ENCODE results near the gene ZNF689. TPM values are rescaled to one million over a fixed set of nuclear protein-coding genes. Genes with fewer than 3 reads are reported as not detected.

Gene ZNF689
- total RNA-seq, 1 donor from 2014 or later: 4.8 TPM

- DNase-seq (no peak), ATAC-seq (no peak)
- intact Hi-C loops (cut with micrococcal nuclease): no loop called here
Measured at GRCh38 chr16:30552956-30553355, 57.2 kb downstream of the ZNF689 start.

Other genes with a start within 250 kb of the ZNF689 start
- 26.4 TPM for gene TBC1D10B, start 239.9 kb downstream of the ZNF689 start, total RNA-seq
- gene MYL11, start 235.6 kb downstream of the ZNF689 start, total RNA-seq: not detected
- 2.5 TPM for gene SEPTIN1, start 227.8 kb downstream of the ZNF689 start, total RNA-seq
- 5.2 TPM for gene ZNF48, start 215.0 kb downstream of the ZNF689 start, total RNA-seq
- 6.1 TPM for gene ZNF771, start 202.8 kb downstream of the ZNF689 start, total RNA-seq
- gene DCTPP1, start 180.4 kb downstream of the ZNF689 start, total RNA-seq: 37.5 TPM
- 30.6 TPM for gene SEPHS2, start 164.5 kb downstream of the ZNF689 start, total RNA-seq
- gene ITGAL, start 137.6 kb downstream of the ZNF689 start, total RNA-seq: 3.3 TPM
- gene ZNF768, start 83.8 kb downstream of the ZNF689 start, total RNA-seq: 75.4 TPM
- 9.0 TPM for gene ZNF747, start 75.5 kb downstream of the ZNF689 start, total RNA-seq
- 9.1 TPM for gene ZNF764, start 52.0 kb downstream of the ZNF689 start, total RNA-seq
- gene ZNF688, start 38.7 kb downstream of the ZNF689 start, total RNA-seq: 10.0 TPM
- gene ZNF785, start 24.7 kb downstream of the ZNF689 start, total RNA-seq: 7.3 TPM
- 22.0 TPM for gene PRR14, start 40.6 kb upstream of the ZNF689 start, total RNA-seq
- 30.4 TPM for gene FBRS, start 48.0 kb upstream of the ZNF689 start, total RNA-seq
- gene SRCAP, start 88.8 kb upstream of the ZNF689 start, total RNA-seq: 49.3 TPM
- 16.7 TPM for gene PHKG2, start 138.0 kb upstream of the ZNF689 start, total RNA-seq
- 1.1 TPM for gene CFAP119, start 151.7 kb upstream of the ZNF689 start, total RNA-seq
- gene RNF40, start 151.9 kb upstream of the ZNF689 start, total RNA-seq: 49.3 TPM
- 19.2 TPM for gene ZNF629, start 176.8 kb upstream of the ZNF689 start, total RNA-seq

Data from left ventricle myocardium superior (tissue), 1 donor.